ENCODE measurements around the gene ANXA4. TPM values are rescaled to one million over a fixed set of nuclear protein-coding genes. Genes with fewer than 3 reads are reported as not detected.

The ANXA4 gene
- 100 to 1,000 TPM; 230 to 308 (median 240) TPM for polyA plus RNA-seq (ENCODE audit: insufficient read length in 3 of 3)

- DNase-seq (ENCODE audit: low read depth in 3 of 3, low spot score in 2 of 3), result peak in 1 of 3 donors; percentile 61
Measured at GRCh38 chr2:69741575-69742321, at the start of gene ANXA4. TSS of gene ANXA4 (plus strand) at chr2:69742134. CDS start at chr2:69781566, 39,432 bp downstream.

GRCh38 chr2:69692424-69692823 lies 49.5 kb upstream of the ANXA4 start:
- no peak for DNase-seq (ENCODE audit: low read depth in 3 of 3, low spot score in 2 of 3)

GRCh38 chr2:69693059-69693774 lies 48.7 kb upstream of the ANXA4 start:
- no peak for DNase-seq (ENCODE audit: low read depth in 3 of 3, low spot score in 2 of 3)

- DNase-seq (ENCODE audit: low read depth in 3 of 3, low spot score in 2 of 3), result no peak
Measured at GRCh38 chr2:69693775-69694450, 48.0 kb upstream of the ANXA4 start.

GRCh38 chr2:69694894-69695849 lies 46.8 kb upstream of the ANXA4 start:
- DNase-seq (ENCODE audit: low read depth in 3 of 3, low spot score in 2 of 3), result no peak

- no peak for DNase-seq (ENCODE audit: low read depth in 3 of 3, low spot score in 2 of 3)
Measured at GRCh38 chr2:69695850-69696216, 46.1 kb upstream of the ANXA4 start.

- DNase-seq (ENCODE audit: low read depth in 3 of 3, low spot score in 2 of 3), result no peak
Measured at GRCh38 chr2:69700381-69700780, 41.6 kb upstream of the ANXA4 start.

GRCh38 chr2:69701100-69701945 lies 40.6 kb upstream of the ANXA4 start:
- DNase-seq (ENCODE audit: low read depth in 3 of 3, low spot score in 2 of 3), result no peak

GRCh38 chr2:69703189-69703588 lies 38.7 kb upstream of the ANXA4 start:
- no peak for DNase-seq (ENCODE audit: low read depth in 3 of 3, low spot score in 2 of 3)

- DNase-seq (ENCODE audit: low read depth in 3 of 3, low spot score in 2 of 3), result no peak
Measured at GRCh38 chr2:69704446-69704845, 37.5 kb upstream of the ANXA4 start.

- no peak for DNase-seq (ENCODE audit: low read depth in 3 of 3, low spot score in 2 of 3)
Measured at GRCh38 chr2:69709290-69709689, 32.6 kb upstream of the ANXA4 start.

GRCh38 chr2:69711971-69712370 lies 30.0 kb upstream of the ANXA4 start:
- no peak for DNase-seq (ENCODE audit: low read depth in 3 of 3, low spot score in 2 of 3)

- DNase-seq (ENCODE audit: low read depth in 3 of 3, low spot score in 2 of 3), result no peak
Measured at GRCh38 chr2:69714024-69714423, 27.9 kb upstream of the ANXA4 start.

GRCh38 chr2:69714539-69715220 lies 27.3 kb upstream of the ANXA4 start:
- peak; percentile 36 to 52 (median 41) for DNase-seq (ENCODE audit: low read depth in 3 of 3, low spot score in 2 of 3)

GRCh38 chr2:69715964-69716363 lies 26.0 kb upstream of the ANXA4 start:
- no peak for DNase-seq (ENCODE audit: low read depth in 3 of 3, low spot score in 2 of 3)

- no peak for DNase-seq (ENCODE audit: low read depth in 3 of 3, low spot score in 2 of 3)
Measured at GRCh38 chr2:69716555-69717120, 25.3 kb upstream of the ANXA4 start.

- no peak for DNase-seq (ENCODE audit: low read depth in 3 of 3, low spot score in 2 of 3)
Measured at GRCh38 chr2:69717186-69717585, 24.7 kb upstream of the ANXA4 start.

- DNase-seq (ENCODE audit: low read depth in 3 of 3, low spot score in 2 of 3), result no peak
Measured at GRCh38 chr2:69717861-69718273, 24.1 kb upstream of the ANXA4 start.
